CD4-positive, alpha-beta T cell (primary cell): ENCODE measurements around the gene DNAJB11. TPM values are rescaled to one million over a fixed set of nuclear protein-coding genes. Genes with fewer than 3 reads are reported as not detected.

Experiments used
- ATAC-seq: fragments of 200-7000 bp; cut with Tn5 transposase; one replicate; pipeline ENCODE4 v1.10.0; 2022; ENCODE audit warnings: mild to moderate bottlenecking; ENCODE audit not compliant: poor library complexity
- CTCF ChIA-PET: fragments of 350-600 bp; sonication (Branson Sonifier 250); formaldehyde crosslinking; loops from one replicate; lab custom pipeline; 2021; ENCODE audit warnings: antibody characterized with exemption, inconsistent platforms; lab: Charles Lee
- POLR2A ChIA-PET: fragments of 350-600 bp; sonication (Branson Sonifier 250); formaldehyde crosslinking; loops from one replicate; lab custom pipeline; 2021; ENCODE audit warnings: antibody characterized with exemption, inconsistent platforms; lab: Charles Lee
- DNase-seq, 14 experiments: peaks; one replicate each; pipeline ENCODE4 v3.0.0-alpha.2; 2013 to 2020; ENCODE audit warnings: mixed read lengths in 2 of 14
- H3K27ac ChIP-seq, 2 donors: one replicate each; pipeline versions ENCODE4 v1.5.1 to v1.7.0; 2013; ENCODE audit warnings: low read length in 2 of 2, low read depth in 1 of 2, mild to moderate bottlenecking in 1 of 2
- H3K27me3 ChIP-seq, 2 experiments: 1 replicate in 1 of 2; 2 replicates in 1 of 2; pipeline versions ENCODE4 v1.6.1 to v1.7.0; 2013; ENCODE audit warnings: low read length in 2 of 2, control low read depth in 1 of 2, mild to moderate bottlenecking in 1 of 2, moderate library complexity in 1 of 2; ENCODE audit not compliant: insufficient read depth in 2 of 2, control insufficient read depth in 1 of 2
- H3K36me3 ChIP-seq: one replicate; pipeline ENCODE4 v1.6.1; 2013; ENCODE audit warnings: low read length, control low read depth; ENCODE audit not compliant: insufficient read depth
- H3K4me1 ChIP-seq: one replicate; pipeline ENCODE4 v1.6.1; 2013; ENCODE audit warnings: low read length, control low read depth; ENCODE audit not compliant: insufficient read depth
- H3K4me3 ChIP-seq: one replicate; pipeline ENCODE4 v1.5.1; 2013; ENCODE audit warnings: mild to moderate bottlenecking, low read length, moderate library complexity
- H3K9me3 ChIP-seq, 2 experiments: 1 replicate in 1 of 2; 2 replicates in 1 of 2; pipeline versions ENCODE4 v1.6.1 to v1.7.0; 2013; ENCODE audit warnings: low read length in 2 of 2, mild to moderate bottlenecking in 2 of 2, control low read depth in 1 of 2, moderate library complexity in 1 of 2; ENCODE audit not compliant: control insufficient read depth in 1 of 2, insufficient read depth in 1 of 2
- H3K27ac Mint-ChIP-seq: one replicate; pipeline ENCODE4 v1.8.0; 2020; ENCODE audit warnings: mixed read lengths
- H3K27me3 Mint-ChIP-seq: one replicate; pipeline ENCODE4 v1.8.0; 2021; ENCODE audit warnings: mixed read lengths
- H3K36me3 Mint-ChIP-seq: one replicate; pipeline ENCODE4 v1.8.0; 2021; ENCODE audit warnings: low read depth, mixed read lengths
- H3K4me1 Mint-ChIP-seq: one replicate; pipeline ENCODE4 v1.8.0; 2021; ENCODE audit warnings: low read depth, mixed read lengths
- H3K4me3 Mint-ChIP-seq: one replicate; pipeline ENCODE4 v1.8.0; 2020; ENCODE audit warnings: mild to moderate bottlenecking, mixed read lengths
- H3K9me3 Mint-ChIP-seq: one replicate; pipeline ENCODE4 v1.8.0; 2020; ENCODE audit warnings: mixed read lengths
- intact Hi-C, 2 experiments: fragments of 100-400 bp; cut with DNase I in 1 of 2; cut with micrococcal nuclease in 1 of 2; formaldehyde crosslinking; loops; one replicate each; pipeline versions ENCODE4 v1.15.1 to v1.9.0; 2023 to 2025; cut with DNase I, micrococcal nuclease
- total RNA-seq, 174 experiments: library from RNA in 2 of 174; stranded (reverse) in 2 of 174; gene quantifications; one replicate each; pipeline ENCODE4 v1.2.3 and lab custom pipeline; 2021 to 2026
- TF ChIP-seq, protein P1 (sequence below): fragments of 200-600 bp; IDR thresholded peaks from one replicate; pipeline ENCODE4 v1.8.0; 2022; ENCODE audit warnings: antibody characterized with exemption, mild to moderate bottlenecking

The DNAJB11 gene
- total RNA-seq, 2 experiments from 2014 or later = 69.3 to 70.3 TPM

DNA sequence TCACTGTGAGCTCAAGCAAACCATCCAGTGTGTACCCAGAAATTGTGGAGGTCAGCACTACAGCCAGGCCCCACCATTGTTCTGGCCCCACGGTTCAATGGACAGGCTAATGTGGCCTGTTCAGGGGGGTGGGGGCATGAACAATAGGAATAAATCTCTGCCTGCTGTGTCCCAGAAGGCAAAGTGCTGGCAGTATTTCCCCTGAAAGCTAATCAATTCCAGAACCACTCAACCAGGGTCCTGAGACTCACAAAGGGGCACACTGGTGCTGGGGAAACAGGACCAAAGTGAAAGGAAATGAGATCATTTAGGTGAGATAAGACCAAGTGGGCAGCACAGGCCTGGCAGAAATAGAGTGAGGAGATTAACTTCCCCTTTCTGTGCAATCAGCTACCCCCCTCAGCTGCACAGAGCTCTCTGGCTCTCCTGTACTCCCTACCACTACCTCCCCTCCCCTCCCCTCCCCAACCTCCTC, 37.9 kb upstream of the DNAJB11 start:
- H3K36me3 Mint-ChIP-seq = no peaks in the 10 kb centered on the region
- ChIA-PET POLR2A (no interaction called here), CTCF (no interaction called here)
- intact Hi-C loops = loop anchor here in 1 of 2 experiments (10.0 kb wide), 1 partner anchor 418 kb away; no protein-coding TSS in a partner anchor
- no peaks in the 10 kb centered on the region for H3K27me3 Mint-ChIP-seq
- Histone ChIP-seq H3K27ac (no peak overlapping the region), H3K4me3 (no peak overlapping the region), H3K4me1 (peaks cover 33% of the 10 kb centered on the region), H3K9me3 (no peaks in the 10 kb centered on the region), H3K27me3 (no peaks in the 10 kb centered on the region), H3K36me3 (no peaks in the 10 kb centered on the region)
- H3K27ac Mint-ChIP-seq = no peak overlapping the region
- no peak overlapping the region for H3K4me3 Mint-ChIP-seq
- H3K9me3 Mint-ChIP-seq = no peaks in the 10 kb centered on the region
- TF ChIP-seq, protein P1, sequence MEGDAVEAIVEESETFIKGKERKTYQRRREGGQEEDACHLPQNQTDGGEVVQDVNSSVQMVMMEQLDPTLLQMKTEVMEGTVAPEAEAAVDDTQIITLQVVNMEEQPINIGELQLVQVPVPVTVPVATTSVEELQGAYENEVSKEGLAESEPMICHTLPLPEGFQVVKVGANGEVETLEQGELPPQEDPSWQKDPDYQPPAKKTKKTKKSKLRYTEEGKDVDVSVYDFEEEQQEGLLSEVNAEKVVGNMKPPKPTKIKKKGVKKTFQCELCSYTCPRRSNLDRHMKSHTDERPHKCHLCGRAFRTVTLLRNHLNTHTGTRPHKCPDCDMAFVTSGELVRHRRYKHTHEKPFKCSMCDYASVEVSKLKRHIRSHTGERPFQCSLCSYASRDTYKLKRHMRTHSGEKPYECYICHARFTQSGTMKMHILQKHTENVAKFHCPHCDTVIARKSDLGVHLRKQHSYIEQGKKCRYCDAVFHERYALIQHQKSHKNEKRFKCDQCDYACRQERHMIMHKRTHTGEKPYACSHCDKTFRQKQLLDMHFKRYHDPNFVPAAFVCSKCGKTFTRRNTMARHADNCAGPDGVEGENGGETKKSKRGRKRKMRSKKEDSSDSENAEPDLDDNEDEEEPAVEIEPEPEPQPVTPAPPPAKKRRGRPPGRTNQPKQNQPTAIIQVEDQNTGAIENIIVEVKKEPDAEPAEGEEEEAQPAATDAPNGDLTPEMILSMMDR = no peak
- ATAC-seq (no peak), DNase-seq (no peak)
- peaks cover 50% of the 10 kb centered on the region for H3K4me1 Mint-ChIP-seq

DNA sequence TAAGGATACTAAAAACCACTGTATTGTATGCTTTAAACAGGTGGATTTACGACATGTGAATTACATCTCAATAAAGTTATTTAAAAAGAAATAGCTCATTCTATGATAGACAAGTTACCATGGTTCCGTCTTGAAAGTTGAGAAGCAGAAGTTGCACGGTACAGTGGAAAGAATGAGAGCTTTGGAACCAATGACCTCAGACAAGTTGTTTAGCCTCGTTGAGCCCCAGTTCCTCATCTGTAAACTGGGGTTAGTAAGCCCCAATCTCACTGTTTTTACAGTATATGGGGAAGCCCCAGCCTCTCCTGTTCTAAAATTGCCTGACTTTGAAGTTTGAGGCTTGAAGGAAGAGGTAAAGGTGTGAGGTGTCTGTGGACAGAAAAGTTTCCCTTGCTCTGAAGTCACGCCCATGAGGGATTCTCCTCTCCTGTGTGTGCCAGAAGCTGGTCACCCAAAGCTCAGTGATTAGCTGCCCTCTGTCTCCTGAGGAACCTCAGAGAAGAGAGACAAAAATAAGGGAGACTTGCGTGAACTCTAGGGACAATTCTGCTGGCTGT, 36.3 kb upstream of the DNAJB11 start:
- peak overlapping the region; percentile 17 for H3K27ac Mint-ChIP-seq
- CTCF ChIA-PET = interaction anchor here (0.8 to 1.6 kb wide), 2 partner anchors 83 to 551 kb away, joined by 4 read pairs; no protein-coding TSS in a partner anchor
- DNase-seq (peak in 5 of 14 experiments; percentile 15 to 84 (median 67)), ATAC-seq (peak; percentile 94)
- H3K4me3 ChIP-seq = no peak overlapping the region
- no peaks in the 10 kb centered on the region for H3K36me3 Mint-ChIP-seq
- peaks cover 4% of the 10 kb centered on the region for H3K36me3 ChIP-seq
- peaks cover 35% of the 10 kb centered on the region for H3K4me1 Mint-ChIP-seq
- POLR2A ChIA-PET = interaction anchor here (0.9 to 4.4 kb wide), 4 partner anchors 15 to 591 kb away, joined by 3 to 28 read pairs (median 4); no protein-coding TSS in a partner anchor
- no peak overlapping the region for H3K27ac ChIP-seq
- no peaks in the 10 kb centered on the region for H3K27me3 ChIP-seq
- TF ChIP-seq, protein P1 = no peak
- no peak overlapping the region for H3K4me3 Mint-ChIP-seq
- peaks cover 30% of the 10 kb centered on the region for H3K4me1 ChIP-seq
- H3K9me3 Mint-ChIP-seq = no peaks in the 10 kb centered on the region
- intact Hi-C loops = loop anchor here in 1 of 2 experiments (10.0 kb wide), 1 partner anchor 419 kb away; no protein-coding TSS in a partner anchor
- no peaks in the 10 kb centered on the region for H3K27me3 Mint-ChIP-seq
- H3K9me3 ChIP-seq = no peaks in the 10 kb centered on the region

DNA sequence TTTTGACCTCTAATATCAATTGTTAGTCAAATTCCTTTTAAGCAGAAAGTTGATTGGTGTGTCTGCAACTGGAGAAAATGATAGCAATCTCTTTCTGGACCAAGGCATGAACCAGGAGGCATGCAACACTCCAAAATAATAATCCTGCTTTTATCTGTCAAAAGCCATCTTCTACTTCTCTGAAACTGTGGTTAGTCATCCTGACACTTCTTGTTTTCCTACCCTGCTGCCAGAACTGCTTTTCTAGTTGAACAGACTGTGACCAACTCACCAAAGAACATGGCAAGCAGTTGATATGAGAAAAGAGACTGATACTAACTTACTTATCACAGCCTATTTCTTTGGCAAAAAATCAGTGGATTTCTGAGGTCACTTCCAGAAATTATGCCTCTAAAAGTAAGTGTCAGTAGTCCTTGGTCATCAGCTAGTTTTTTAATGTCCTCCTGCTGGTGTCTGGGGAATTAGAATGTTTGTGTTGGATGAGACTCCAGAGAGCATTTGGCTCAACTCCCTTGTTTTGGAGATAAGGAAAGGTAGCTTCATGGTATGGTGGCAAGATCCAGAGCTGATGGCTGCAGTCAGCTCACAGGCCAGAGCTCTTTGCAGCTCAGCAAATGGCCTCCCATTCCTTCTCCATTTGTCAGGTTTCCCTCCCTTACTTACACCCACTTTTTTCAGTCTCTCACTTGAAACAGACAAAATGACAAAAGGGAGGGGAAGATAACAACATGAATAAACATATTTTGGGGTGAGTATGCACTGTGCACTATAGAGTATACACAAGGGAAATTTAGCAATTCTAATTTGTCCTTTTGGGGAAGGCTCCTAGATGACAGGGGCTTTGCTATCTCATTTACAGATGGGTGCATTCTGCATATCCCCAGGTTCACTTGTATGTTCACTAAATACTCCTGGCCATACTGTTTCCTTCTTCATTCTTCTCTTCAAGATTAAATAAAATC, 33.4 kb upstream of the DNAJB11 start:
- ATAC-seq = no peak
- no peaks in the 10 kb centered on the region for H3K27me3 ChIP-seq
- POLR2A ChIA-PET = interaction anchor here (0.6 to 4.4 kb wide), 2 partner anchors 18 to 537 kb away, joined by 4 to 28 read pairs; no protein-coding TSS in a partner anchor
- Mint-ChIP-seq H3K36me3 (peaks cover 3% of the 10 kb centered on the region), H3K27me3 (no peaks in the 10 kb centered on the region), H3K4me1 (peaks cover 25% of the 10 kb centered on the region), H3K9me3 (no peaks in the 10 kb centered on the region), H3K4me3 (no peak overlapping the region), H3K27ac (no peak overlapping the region)
- intact Hi-C loops = loop anchor here in 1 of 2 experiments (5.0 to 10.0 kb wide), 2 partner anchors 75 to 422 kb away; no protein-coding TSS in a partner anchor
- H3K27ac ChIP-seq = no peak overlapping the region
- CTCF ChIA-PET = interaction anchor here (1.7 kb wide), 1 partner anchor 80 kb away, joined by 7 read pairs; no protein-coding TSS in a partner anchor
- no peaks in the 10 kb centered on the region for H3K9me3 ChIP-seq
- H3K4me1 ChIP-seq = peaks cover 26% of the 10 kb centered on the region
- TF ChIP-seq, protein P1 = no peak
- DNase-seq = no peak
- no peak overlapping the region for H3K4me3 ChIP-seq
- H3K36me3 ChIP-seq = peaks cover 4% of the 10 kb centered on the region
